ENCODE results near the gene MKRN3. TPM values are rescaled to one million over a fixed set of nuclear protein-coding genes. Genes with fewer than 3 reads are reported as not detected.

The MKRN3 gene
- total RNA-seq, 2 experiments from 2014 or later: 2.6 to 3.1 TPM

GRCh38 chr15:23524816-23525215 is 40.7 kb upstream of the MKRN3 start:
- Histone ChIP-seq H3K27ac (ENCODE audit: low read depth in 1 of 2, low read length in 2 of 2) (no peak overlapping the region), H3K36me3 (ENCODE audit: insufficient read depth, low read length) (no peaks in the 10 kb centered on the region), H3K4me3 (ENCODE audit: low read length) (no peak overlapping the region), H3K4me1 (ENCODE audit: insufficient read depth, low read length) (no peaks in the 10 kb centered on the region), H3K27me3 (ENCODE audit: control insufficient read depth in 1 of 2, insufficient read depth in 2 of 2, low read length in 2 of 2) (no peaks in the 10 kb centered on the region), H3K9me3 (ENCODE audit: control insufficient read depth in 1 of 2, insufficient read depth in 1 of 2, low read length in 2 of 2) (no peaks in the 10 kb centered on the region)
- POLR2A ChIA-PET: interaction anchor here (0.5 kb wide), 1 partner anchor 1841 kb away, joined by 3 read pairs; no protein-coding TSS in a partner anchor
- H3K27me3 Mint-ChIP-seq: no peaks in the 10 kb centered on the region
- H3K4me1 Mint-ChIP-seq (ENCODE audit: low read depth): no peaks in the 10 kb centered on the region
- no peak overlapping the region for H3K27ac Mint-ChIP-seq
- intact Hi-C loops (cut with DNase I, micrococcal nuclease): loop anchor here in 1 of 2 experiments (10.0 kb wide), 1 partner anchor 60 kb away; no protein-coding TSS in a partner anchor
- H3K4me3 Mint-ChIP-seq: no peak overlapping the region
- no peaks in the 10 kb centered on the region for H3K36me3 Mint-ChIP-seq (ENCODE audit: low read depth)
- TF ChIP-seq CTCF (IDR thresholded peaks at IDR 0.05): no peak
- DNase-seq: no peak
- H3K9me3 Mint-ChIP-seq: peaks cover 2% of the 10 kb centered on the region
- ATAC-seq (ENCODE audit: poor library complexity): no peak
- CTCF ChIA-PET: no interaction called here

- POLR2A ChIA-PET: no interaction called here
- Mint-ChIP-seq H3K27me3 (no peaks in the 10 kb centered on the region), H3K36me3 (ENCODE audit: low read depth) (no peaks in the 10 kb centered on the region), H3K9me3 (no peaks in the 10 kb centered on the region), H3K4me1 (ENCODE audit: low read depth) (no peaks in the 10 kb centered on the region), H3K27ac (no peak overlapping the region), H3K4me3 (no peak overlapping the region)
- no peaks in the 10 kb centered on the region for H3K36me3 ChIP-seq (ENCODE audit: insufficient read depth, low read length)
- TF ChIP-seq CTCF (IDR thresholded peaks at IDR 0.05): no peak
- intact Hi-C loops (cut with DNase I, micrococcal nuclease): loop anchor here in 1 of 2 experiments (10.0 kb wide), 1 partner anchor 65 kb away; no protein-coding TSS in a partner anchor
- H3K9me3 ChIP-seq (ENCODE audit: control insufficient read depth in 1 of 2, insufficient read depth in 1 of 2, low read length in 2 of 2): no peaks in the 10 kb centered on the region
- no peak for ATAC-seq (ENCODE audit: poor library complexity)
- no peaks in the 10 kb centered on the region for H3K27me3 ChIP-seq (ENCODE audit: control insufficient read depth in 1 of 2, insufficient read depth in 2 of 2, low read length in 2 of 2)
- CTCF ChIA-PET: no interaction called here
- DNase-seq: no peak
- no peaks in the 10 kb centered on the region for H3K4me1 ChIP-seq (ENCODE audit: insufficient read depth, low read length)
- H3K4me3 ChIP-seq (ENCODE audit: low read length): no peak overlapping the region
- no peak overlapping the region for H3K27ac ChIP-seq (ENCODE audit: low read depth in 1 of 2, low read length in 2 of 2)
These were observed 35.6 kb upstream of the MKRN3 start for GRCh38 chr15:23529891-23530290.

GRCh38 chr15:23532024-23532423 is 33.5 kb upstream of the MKRN3 start:
- DNase-seq: no peak
- ChIA-PET CTCF (no interaction called here), POLR2A (no interaction called here)
- Mint-ChIP-seq H3K36me3 (ENCODE audit: low read depth) (no peaks in the 10 kb centered on the region), H3K9me3 (peaks cover 5% of the 10 kb centered on the region), H3K27me3 (no peaks in the 10 kb centered on the region), H3K27ac (no peak overlapping the region), H3K4me1 (ENCODE audit: low read depth) (no peaks in the 10 kb centered on the region), H3K4me3 (no peak overlapping the region)
- H3K4me1 ChIP-seq (ENCODE audit: insufficient read depth, low read length): no peaks in the 10 kb centered on the region
- H3K27me3 ChIP-seq (ENCODE audit: control insufficient read depth in 1 of 2, insufficient read depth in 2 of 2, low read length in 2 of 2): no peaks in the 10 kb centered on the region
- H3K9me3 ChIP-seq (ENCODE audit: control insufficient read depth in 1 of 2, insufficient read depth in 1 of 2, low read length in 2 of 2): peaks cover 0 to 4% of the 10 kb centered on the region in 2 experiments
- TF ChIP-seq CTCF (IDR thresholded peaks at IDR 0.05): no peak
- H3K36me3 ChIP-seq (ENCODE audit: insufficient read depth, low read length): no peaks in the 10 kb centered on the region
- ATAC-seq (ENCODE audit: poor library complexity): no peak
- intact Hi-C loops (cut with DNase I, micrococcal nuclease): no loop called here
- no peak overlapping the region for H3K4me3 ChIP-seq (ENCODE audit: low read length)
- no peak overlapping the region for H3K27ac ChIP-seq (ENCODE audit: low read depth in 1 of 2, low read length in 2 of 2)
